Neural cell (in vitro differentiated cells): ENCODE results near the gene CAV3. TPM values are rescaled to one million over a fixed set of nuclear protein-coding genes. Genes with fewer than 3 reads are reported as not detected.

ENCODE experiments used
- H2AFZ ChIP-seq: fragments of 200-600, 300-800 bp; sonication (generic), shearing (Covaris generic); 2 replicates; pipeline ENCODE4 v1.6.0; 2014; ENCODE audit warnings: low read depth, mild to moderate bottlenecking, antibody characterized with exemption, low read length, moderate library complexity
- H3F3A ChIP-seq: fragments of 200-600 bp; shearing (Covaris generic); 2 replicates; pipeline ENCODE4 v1.6.1; 2016; ENCODE audit warnings: mild to moderate bottlenecking, moderate library complexity, mixed read lengths, antibody characterized with exemption, low read length; ENCODE audit not compliant: insufficient read depth, poor library complexity, severe bottlenecking
- H3K27ac ChIP-seq: fragments of 200-600, 300-800 bp; sonication (generic), shearing (Covaris generic); 2 replicates; pipeline ENCODE4 v1.5.1; 2014; ENCODE audit warnings: mild to moderate bottlenecking, low read length, moderate library complexity
- H3K27me3 ChIP-seq: fragments of 300-800, 200-600 bp; sonication (generic), shearing (Covaris generic); 2 replicates; pipeline ENCODE4 v1.6.0; 2014; ENCODE audit warnings: mild to moderate bottlenecking, low read depth, low read length, moderate library complexity; ENCODE audit not compliant: insufficient read depth
- H3K36me3 ChIP-seq: fragments of 300-800, 200-600 bp; sonication (generic), shearing (Covaris generic); 2 replicates; pipeline ENCODE4 v1.5.1; 2014; ENCODE audit warnings: mild to moderate bottlenecking, antibody characterized with exemption, low read length, moderate library complexity; ENCODE audit not compliant: insufficient read depth
- H3K4me2 ChIP-seq: fragments of 300-800, 200-600 bp; sonication (generic), shearing (Covaris generic); 2 replicates; pipeline ENCODE4 v1.6.0; 2014; ENCODE audit warnings: mild to moderate bottlenecking, low read length
- H3K4me3 ChIP-seq: fragments of 300-800, 200-600 bp; sonication (generic), shearing (Covaris generic); 2 replicates; pipeline ENCODE4 v1.5.1; 2014; ENCODE audit warnings: mild to moderate bottlenecking, low read length, moderate library complexity
- H3K79me2 ChIP-seq: fragments of 200-600 bp; shearing (Covaris generic); replicated peaks from 2 replicates; pipeline ENCODE4 v1.6.0; 2014; ENCODE audit warnings: mild to moderate bottlenecking, low read length, moderate library complexity; ENCODE audit not compliant: insufficient read depth
- H3K9ac ChIP-seq: fragments of 300-800, 200-600 bp; sonication (generic), shearing (Covaris generic); 2 replicates; pipeline ENCODE4 v1.6.1; 2016; ENCODE audit warnings: mild to moderate bottlenecking, low read length, mixed read lengths
- H3K9me2 ChIP-seq: fragments of 200-600 bp; shearing (Covaris generic); 2 replicates; pipeline ENCODE4 v1.6.1; 2016; ENCODE audit warnings: mild to moderate bottlenecking, low read length, mixed read lengths; ENCODE audit not compliant: insufficient read depth
- H3K9me3 ChIP-seq: fragments of 200-600, 300-800 bp; sonication (generic), shearing (Covaris generic); 2 replicates; pipeline ENCODE4 v1.6.1; 2016; ENCODE audit warnings: mild to moderate bottlenecking, mixed run types, low read length, moderate library complexity, mixed read lengths
- H4K20me1 ChIP-seq: fragments of 200-600 bp; shearing (Covaris generic); 2 replicates; pipeline ENCODE4 v1.6.1; 2016; ENCODE audit warnings: mild to moderate bottlenecking, mixed run types; ENCODE audit not compliant: insufficient read depth
- EP300 ChIP-seq: fragments of 450-650 bp; conservative IDR thresholded peaks from 2 replicates; pipeline ENCODE4 v1.6.1; 2014; ENCODE audit warnings: antibody characterized with exemption, mild to moderate bottlenecking, moderate library complexity; ENCODE audit not compliant: poor library complexity, severe bottlenecking
- EZH2 ChIP-seq: fragments of 200-600, 300-800 bp; shearing (Covaris generic), sonication (generic); IDR thresholded peaks from 2 replicates; pipeline ENCODE4 v1.6.1; 2014; ENCODE audit warnings: antibody characterized with exemption, low read length, borderline replicate concordance, mild to moderate bottlenecking; ENCODE audit not compliant: insufficient read depth, poor library complexity, severe bottlenecking
- MXI1 ChIP-seq: fragments of 450-650 bp; conservative IDR thresholded peaks from 2 replicates; pipeline ENCODE4 v1.6.1; 2014; ENCODE audit warnings: antibody characterized with exemption, mild to moderate bottlenecking; ENCODE audit not compliant: poor library complexity, severe bottlenecking
- POLR2AphosphoS5 ChIP-seq: IDR thresholded peaks from 2 replicates; pipeline ENCODE4 v1.6.1; 2012
- RAD21 ChIP-seq: fragments of 450-650 bp; conservative IDR thresholded peaks from 2 replicates; pipeline ENCODE4 v1.6.1; 2014; ENCODE audit warnings: antibody characterized with exemption, mild to moderate bottlenecking, moderate library complexity
- SMC3 ChIP-seq: fragments of 450-650 bp; conservative IDR thresholded peaks from 2 replicates; pipeline ENCODE4 v1.6.1; 2014; ENCODE audit warnings: antibody characterized with exemption, mild to moderate bottlenecking, moderate library complexity; ENCODE audit not compliant: poor library complexity
- TAF1 ChIP-seq: IDR thresholded peaks from 2 replicates; pipeline ENCODE4 v1.6.1; 2012; ENCODE audit warnings: low read depth
- polyA plus RNA-seq: library from polyadenylated mRNA; depleted of rRNA; stranded (reverse); fragments of >200 nt; gene quantifications from 2 replicates; pipeline ENCODE4 v1.2.3, GENCODE V29; 2014
- TF ChIP-seq, protein P1 (sequence below): fragments of 450-650 bp; IDR thresholded peaks from 2 replicates; pipeline ENCODE4 v1.5.1; 2014; ENCODE audit warnings: antibody characterized with exemption, mild to moderate bottlenecking, moderate library complexity; ENCODE audit not compliant: poor library complexity, severe bottlenecking
- TF ChIP-seq, protein P2 (sequence below): IDR thresholded peaks from 2 replicates; pipeline ENCODE4 v1.6.1; 2012; ENCODE audit warnings: borderline replicate concordance

The CAV3 gene
- polyA plus RNA-seq, 1 donor from 2014 or later, result not detected

DNA sequence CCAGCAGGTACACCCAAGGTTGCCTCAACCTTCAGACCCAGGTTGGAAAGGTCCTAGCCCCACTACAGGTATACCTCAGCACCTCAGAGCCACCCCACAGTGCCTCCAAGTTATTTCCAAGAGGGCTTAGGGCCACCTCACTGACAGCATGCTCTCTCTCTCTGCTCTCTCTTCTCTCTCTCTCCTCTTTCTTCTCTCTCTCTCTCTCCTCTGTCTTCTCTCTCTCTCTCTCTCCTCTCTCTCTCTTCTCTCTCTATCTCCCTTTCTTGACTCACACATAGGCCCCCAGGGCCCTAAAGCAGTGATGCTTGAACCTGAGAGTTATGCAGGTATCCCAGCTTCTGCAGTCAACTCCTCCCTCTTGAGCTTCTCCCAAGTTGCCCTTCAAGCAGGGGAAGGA is 4.2 kb downstream of the CAV3 start:
- Histone ChIP-seq H3K4me2 (no peak overlapping the region), H3K9me3 (no peaks in the 10 kb centered on the region), H4K20me1 (no peaks in the 10 kb centered on the region), H3K27ac (no peak overlapping the region), H3K9me2 (no peaks in the 10 kb centered on the region), H3K9ac (no peak overlapping the region), H3F3A (no peaks in the 10 kb centered on the region), H3K4me3 (no peak overlapping the region), H3K79me2 (no peaks in the 10 kb centered on the region), H3K36me3 (no peaks in the 10 kb centered on the region), H2AFZ (no peak overlapping the region), H3K27me3 (no peaks in the 10 kb centered on the region)
- TF ChIP-seq MXI1 (no peak), POLR2AphosphoS5 (no peak), EZH2 (no peak), EP300 (no peak), SMC3 (no peak)
- TF ChIP-seq, protein P1, sequence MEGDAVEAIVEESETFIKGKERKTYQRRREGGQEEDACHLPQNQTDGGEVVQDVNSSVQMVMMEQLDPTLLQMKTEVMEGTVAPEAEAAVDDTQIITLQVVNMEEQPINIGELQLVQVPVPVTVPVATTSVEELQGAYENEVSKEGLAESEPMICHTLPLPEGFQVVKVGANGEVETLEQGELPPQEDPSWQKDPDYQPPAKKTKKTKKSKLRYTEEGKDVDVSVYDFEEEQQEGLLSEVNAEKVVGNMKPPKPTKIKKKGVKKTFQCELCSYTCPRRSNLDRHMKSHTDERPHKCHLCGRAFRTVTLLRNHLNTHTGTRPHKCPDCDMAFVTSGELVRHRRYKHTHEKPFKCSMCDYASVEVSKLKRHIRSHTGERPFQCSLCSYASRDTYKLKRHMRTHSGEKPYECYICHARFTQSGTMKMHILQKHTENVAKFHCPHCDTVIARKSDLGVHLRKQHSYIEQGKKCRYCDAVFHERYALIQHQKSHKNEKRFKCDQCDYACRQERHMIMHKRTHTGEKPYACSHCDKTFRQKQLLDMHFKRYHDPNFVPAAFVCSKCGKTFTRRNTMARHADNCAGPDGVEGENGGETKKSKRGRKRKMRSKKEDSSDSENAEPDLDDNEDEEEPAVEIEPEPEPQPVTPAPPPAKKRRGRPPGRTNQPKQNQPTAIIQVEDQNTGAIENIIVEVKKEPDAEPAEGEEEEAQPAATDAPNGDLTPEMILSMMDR, result no peak
- TF ChIP-seq, protein P2, sequence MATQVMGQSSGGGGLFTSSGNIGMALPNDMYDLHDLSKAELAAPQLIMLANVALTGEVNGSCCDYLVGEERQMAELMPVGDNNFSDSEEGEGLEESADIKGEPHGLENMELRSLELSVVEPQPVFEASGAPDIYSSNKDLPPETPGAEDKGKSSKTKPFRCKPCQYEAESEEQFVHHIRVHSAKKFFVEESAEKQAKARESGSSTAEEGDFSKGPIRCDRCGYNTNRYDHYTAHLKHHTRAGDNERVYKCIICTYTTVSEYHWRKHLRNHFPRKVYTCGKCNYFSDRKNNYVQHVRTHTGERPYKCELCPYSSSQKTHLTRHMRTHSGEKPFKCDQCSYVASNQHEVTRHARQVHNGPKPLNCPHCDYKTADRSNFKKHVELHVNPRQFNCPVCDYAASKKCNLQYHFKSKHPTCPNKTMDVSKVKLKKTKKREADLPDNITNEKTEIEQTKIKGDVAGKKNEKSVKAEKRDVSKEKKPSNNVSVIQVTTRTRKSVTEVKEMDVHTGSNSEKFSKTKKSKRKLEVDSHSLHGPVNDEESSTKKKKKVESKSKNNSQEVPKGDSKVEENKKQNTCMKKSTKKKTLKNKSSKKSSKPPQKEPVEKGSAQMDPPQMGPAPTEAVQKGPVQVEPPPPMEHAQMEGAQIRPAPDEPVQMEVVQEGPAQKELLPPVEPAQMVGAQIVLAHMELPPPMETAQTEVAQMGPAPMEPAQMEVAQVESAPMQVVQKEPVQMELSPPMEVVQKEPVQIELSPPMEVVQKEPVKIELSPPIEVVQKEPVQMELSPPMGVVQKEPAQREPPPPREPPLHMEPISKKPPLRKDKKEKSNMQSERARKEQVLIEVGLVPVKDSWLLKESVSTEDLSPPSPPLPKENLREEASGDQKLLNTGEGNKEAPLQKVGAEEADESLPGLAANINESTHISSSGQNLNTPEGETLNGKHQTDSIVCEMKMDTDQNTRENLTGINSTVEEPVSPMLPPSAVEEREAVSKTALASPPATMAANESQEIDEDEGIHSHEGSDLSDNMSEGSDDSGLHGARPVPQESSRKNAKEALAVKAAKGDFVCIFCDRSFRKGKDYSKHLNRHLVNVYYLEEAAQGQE, result no peak

DNA sequence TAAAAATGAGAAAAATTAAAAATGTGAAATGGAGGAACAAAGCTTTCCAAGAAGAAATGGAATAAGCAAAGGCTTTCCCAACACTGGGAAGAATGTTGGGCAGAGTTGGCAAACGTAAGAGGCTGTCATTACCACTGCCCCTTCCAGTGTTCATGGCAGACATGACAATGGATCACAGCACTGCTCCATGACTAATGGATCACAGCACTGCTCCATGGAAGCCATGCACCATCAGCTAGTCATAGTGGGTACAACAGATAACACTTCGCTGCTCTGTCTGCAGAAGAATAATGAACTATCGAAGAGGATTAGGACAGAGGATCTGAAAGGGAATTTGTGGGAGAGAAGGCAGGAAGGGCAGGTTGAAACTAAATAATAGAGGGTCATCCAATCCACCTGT is 5.0 kb downstream of the CAV3 start:
- Histone ChIP-seq H3K27ac (no peak overlapping the region), H3K4me3 (no peak overlapping the region), H3K36me3 (no peaks in the 10 kb centered on the region), H3K4me2 (no peak overlapping the region), H3K27me3 (no peaks in the 10 kb centered on the region), H3F3A (no peaks in the 10 kb centered on the region), H4K20me1 (no peaks in the 10 kb centered on the region), H2AFZ (no peak overlapping the region), H3K9me2 (no peaks in the 10 kb centered on the region), H3K79me2 (no peaks in the 10 kb centered on the region), H3K9me3 (no peaks in the 10 kb centered on the region), H3K9ac (no peak overlapping the region)
- TF ChIP-seq MXI1 (no peak), SMC3 (no peak), EZH2 (no peak), TAF1 (no peak), RAD21 (no peak), POLR2AphosphoS5 (no peak)
- TF ChIP-seq, protein P1, result no peak
- TF ChIP-seq, protein P2, result no peak
